ENCODE data around the gene MAML3. TPM values are rescaled to one million over a fixed set of nuclear protein-coding genes. Genes with fewer than 3 reads are reported as not detected.

MAML3 gene
- total RNA-seq, 1 donor from 2014 or later: 8.0 TPM

DNA sequence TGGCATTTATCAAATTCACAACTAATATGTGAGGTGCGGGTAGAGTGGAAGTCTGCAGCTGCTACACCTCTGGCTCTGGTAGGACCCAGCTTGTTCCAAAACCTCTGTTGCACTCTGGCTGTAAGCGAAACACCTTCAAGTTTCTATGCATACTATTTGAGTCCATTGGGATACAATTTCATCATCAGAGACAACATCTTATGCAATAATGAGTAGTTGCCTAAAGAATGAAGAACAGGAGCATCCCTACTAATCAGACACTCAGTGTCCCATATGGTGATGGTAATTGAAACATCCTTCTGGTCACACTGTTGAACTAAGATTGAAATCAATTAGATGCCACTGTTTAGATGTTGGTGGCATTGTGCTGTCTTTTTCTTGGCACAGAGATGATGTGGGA is 309.9 kb downstream of the MAML3 start:
- H3K4me1 Mint-ChIP-seq (ENCODE audit: unreplicated experiment): no peaks in the 10 kb centered on the region

GRCh38 chr4:139843641-139844040 is 310.3 kb downstream of the MAML3 start:
- TF ChIP-seq CTCF (IDR thresholded peaks at IDR 0.05): no peak
- Mint-ChIP-seq H3K9me3 (ENCODE audit: unreplicated experiment) (no peaks in the 10 kb centered on the region), H3K36me3 (ENCODE audit: unreplicated experiment) (no peaks in the 10 kb centered on the region), H3K4me3 (ENCODE audit: unreplicated experiment) (no peak overlapping the region), H3K4me1 (ENCODE audit: unreplicated experiment) (no peaks in the 10 kb centered on the region), H3K27me3 (ENCODE audit: unreplicated experiment) (peaks cover 5% of the 10 kb centered on the region), H3K27ac (ENCODE audit: unreplicated experiment) (no peak overlapping the region)
- no peak for DNase-seq (ENCODE audit: extremely low spot score, unreplicated experiment)

More for the DNA sequence above, 309.9 kb downstream of the MAML3 start:
- no peak overlapping the region for H3K27ac Mint-ChIP-seq (ENCODE audit: unreplicated experiment)
- no peak for DNase-seq (ENCODE audit: extremely low spot score, unreplicated experiment)
- no peak for TF ChIP-seq CTCF (IDR thresholded peaks at IDR 0.05)
- peaks cover 5% of the 10 kb centered on the region for H3K27me3 Mint-ChIP-seq (ENCODE audit: unreplicated experiment)
- no peaks in the 10 kb centered on the region for H3K36me3 Mint-ChIP-seq (ENCODE audit: unreplicated experiment)
- H3K9me3 Mint-ChIP-seq (ENCODE audit: unreplicated experiment): no peaks in the 10 kb centered on the region
- no peak overlapping the region for H3K4me3 Mint-ChIP-seq (ENCODE audit: unreplicated experiment)

- Mint-ChIP-seq H3K27ac (ENCODE audit: unreplicated experiment) (no peak overlapping the region), H3K4me1 (ENCODE audit: unreplicated experiment) (no peaks in the 10 kb centered on the region), H3K9me3 (ENCODE audit: unreplicated experiment) (no peaks in the 10 kb centered on the region), H3K36me3 (ENCODE audit: unreplicated experiment) (no peaks in the 10 kb centered on the region), H3K4me3 (ENCODE audit: unreplicated experiment) (no peak overlapping the region), H3K27me3 (ENCODE audit: unreplicated experiment) (peaks cover 5% of the 10 kb centered on the region)
- no peak for DNase-seq (ENCODE audit: extremely low spot score, unreplicated experiment)
- TF ChIP-seq CTCF (IDR thresholded peaks at IDR 0.05): no peak
Observed at GRCh38 chr4:139841464-139842195, 312.4 kb downstream of the MAML3 start.

- TF ChIP-seq CTCF (IDR thresholded peaks at IDR 0.05): no peak
- Mint-ChIP-seq H3K9me3 (ENCODE audit: unreplicated experiment) (no peaks in the 10 kb centered on the region), H3K27me3 (ENCODE audit: unreplicated experiment) (peaks cover 5% of the 10 kb centered on the region), H3K27ac (ENCODE audit: unreplicated experiment) (no peak overlapping the region), H3K4me1 (ENCODE audit: unreplicated experiment) (peaks cover 6% of the 10 kb centered on the region), H3K4me3 (ENCODE audit: unreplicated experiment) (no peak overlapping the region), H3K36me3 (ENCODE audit: unreplicated experiment) (no peaks in the 10 kb centered on the region)
- DNase-seq (ENCODE audit: extremely low spot score, unreplicated experiment): no peak
Observed at GRCh38 chr4:139840773-139841172, 313.2 kb downstream of the MAML3 start.

GRCh38 chr4:139839403-139840031 is 314.5 kb downstream of the MAML3 start:
- Mint-ChIP-seq H3K36me3 (ENCODE audit: unreplicated experiment) (no peaks in the 10 kb centered on the region), H3K27me3 (ENCODE audit: unreplicated experiment) (no peaks in the 10 kb centered on the region), H3K4me1 (ENCODE audit: unreplicated experiment) (peaks cover 18% of the 10 kb centered on the region), H3K27ac (ENCODE audit: unreplicated experiment) (no peak overlapping the region), H3K9me3 (ENCODE audit: unreplicated experiment) (no peaks in the 10 kb centered on the region), H3K4me3 (ENCODE audit: unreplicated experiment) (no peak overlapping the region)
- TF ChIP-seq CTCF (IDR thresholded peaks at IDR 0.05): no peak
- no peak for DNase-seq (ENCODE audit: extremely low spot score, unreplicated experiment)
